Mucosa of rectum (tissue), 2 donors: ENCODE results near the gene NKD1.

Experiments used
- H3K27ac ChIP-seq, 2 donors: one replicate each; pipeline ENCODE4 v1.7.0; 2013; ENCODE audit warnings: inconsistent platforms in 2 of 2, low read depth in 2 of 2, low read length in 2 of 2
- H3K27me3 ChIP-seq, 2 donors: one replicate each; pipeline ENCODE4 v1.7.0; 2013; ENCODE audit warnings: low read length in 2 of 2; ENCODE audit not compliant: control insufficient read depth in 2 of 2, insufficient read depth in 2 of 2
- H3K36me3 ChIP-seq, 2 donors: one replicate each; pipeline ENCODE4 v1.7.0; 2013; ENCODE audit warnings: low read length in 2 of 2; ENCODE audit not compliant: control insufficient read depth in 2 of 2, insufficient read depth in 2 of 2
- H3K4me1 ChIP-seq, 2 donors: one replicate each; pipeline ENCODE4 v1.7.0; 2013; ENCODE audit warnings: low read length in 2 of 2, mild to moderate bottlenecking in 1 of 2; ENCODE audit not compliant: control insufficient read depth in 2 of 2, insufficient read depth in 2 of 2
- H3K4me3 ChIP-seq, 2 donors: one replicate each; pipeline ENCODE4 v1.7.0; 2013; ENCODE audit warnings: low read length in 2 of 2
- H3K9ac ChIP-seq, 2 donors: one replicate each; pipeline ENCODE4 v1.7.0; 2013; ENCODE audit warnings: low read length in 2 of 2, low read depth in 1 of 2, mild to moderate bottlenecking in 1 of 2
- H3K9me3 ChIP-seq, 2 donors: one replicate each; pipeline ENCODE4 v1.7.0; 2013; ENCODE audit warnings: low read length in 2 of 2; ENCODE audit not compliant: control insufficient read depth in 2 of 2
- donor health status: healthy.
- donor health status: Normal muscosa, but diverticular disease.

Gene NKD1

GRCh38 chr16:50627419-50627818 is 79.2 kb downstream of the NKD1 start:
- no peaks in the 10 kb centered on the region for H3K27me3 ChIP-seq
- no peaks in the 10 kb centered on the region for H3K9me3 ChIP-seq
- peak overlapping the region in 1 of 2 donors; percentile 4 for H3K4me3 ChIP-seq
- no peak overlapping the region for H3K27ac ChIP-seq
- H3K9ac ChIP-seq: no peak overlapping the region
- H3K36me3 ChIP-seq: no peaks in the 10 kb centered on the region
- peaks cover 0 to 7% of the 10 kb centered on the region in 2 donors for H3K4me1 ChIP-seq

DNA sequence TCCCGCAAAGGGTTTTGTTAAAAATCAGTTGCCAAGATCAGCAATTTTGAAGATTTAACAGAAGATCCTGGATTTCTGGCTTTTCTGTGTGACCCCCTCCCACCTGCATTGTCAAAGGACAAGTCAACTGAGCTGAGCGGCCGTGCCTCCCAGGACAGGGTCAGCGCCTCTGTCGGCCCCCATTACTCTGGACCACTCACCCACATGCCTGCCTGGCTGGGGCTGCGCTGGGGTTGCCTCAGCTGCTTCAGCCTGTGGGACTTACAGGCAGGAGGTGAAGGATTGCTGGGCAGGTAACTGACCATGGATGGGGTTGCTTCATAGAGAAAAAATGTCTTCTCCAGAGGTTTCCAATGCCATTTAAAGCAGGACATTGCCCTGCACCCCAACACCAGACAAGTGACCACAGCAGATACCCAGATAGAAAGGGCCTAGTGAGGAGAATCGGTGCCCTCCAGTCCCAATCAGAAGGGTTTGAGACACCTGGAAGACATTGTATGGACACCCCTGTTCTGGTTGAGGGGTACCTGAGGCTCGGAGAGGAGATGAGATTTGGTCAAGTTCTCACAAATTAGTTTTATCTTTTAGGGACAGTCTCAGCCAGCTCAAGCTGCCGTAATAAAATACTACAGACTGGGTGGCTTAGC is 80.1 kb downstream of the NKD1 start:
- H3K27ac ChIP-seq: no peak overlapping the region
- H3K4me1 ChIP-seq: peaks cover 0 to 7% of the 10 kb centered on the region in 2 donors
- H3K9me3 ChIP-seq: no peaks in the 10 kb centered on the region
- no peaks in the 10 kb centered on the region for H3K36me3 ChIP-seq
- no peak overlapping the region for H3K4me3 ChIP-seq
- H3K9ac ChIP-seq: no peak overlapping the region
- no peaks in the 10 kb centered on the region for H3K27me3 ChIP-seq

- H3K9ac ChIP-seq: no peak overlapping the region
- no peak overlapping the region for H3K27ac ChIP-seq
- H3K27me3 ChIP-seq: no peaks in the 10 kb centered on the region
- H3K4me1 ChIP-seq: peaks cover 0 to 7% of the 10 kb centered on the region in 2 donors
- no peaks in the 10 kb centered on the region for H3K36me3 ChIP-seq
- H3K9me3 ChIP-seq: no peaks in the 10 kb centered on the region
- no peak overlapping the region for H3K4me3 ChIP-seq
These were observed 81.1 kb downstream of the NKD1 start for GRCh38 chr16:50629334-50629733.

DNA sequence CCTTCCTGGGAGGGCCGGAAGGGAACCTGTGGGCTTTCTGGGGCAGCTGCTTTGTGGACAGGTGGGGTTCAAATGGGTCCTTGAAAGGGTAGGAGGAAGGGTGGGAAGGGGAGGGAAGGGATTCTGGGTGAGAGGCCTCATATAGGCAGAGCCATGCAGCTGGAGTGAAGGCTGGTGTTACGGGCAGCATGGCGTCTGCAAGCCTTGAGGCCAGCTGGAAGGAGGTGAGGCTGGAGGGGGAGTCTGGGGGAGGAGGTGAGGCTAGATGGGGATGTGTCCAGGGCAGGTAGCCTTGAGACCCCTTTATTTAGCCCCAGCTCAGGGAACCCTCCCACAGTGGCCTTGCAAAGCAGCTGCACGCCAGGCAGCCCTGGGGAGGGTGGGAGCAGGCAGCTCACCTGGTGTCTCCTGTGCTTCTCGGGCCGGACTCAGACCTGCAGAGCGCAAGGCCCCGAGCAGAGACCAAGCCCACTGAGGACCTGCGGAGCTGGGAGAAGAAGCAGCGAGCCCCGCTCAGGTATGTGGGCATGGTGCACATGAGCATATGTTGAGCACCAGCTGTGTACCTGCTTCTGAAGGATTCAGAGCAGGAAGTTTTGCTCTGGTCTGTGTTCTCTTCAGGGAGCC is 82.3 kb downstream of the NKD1 start:
- Histone ChIP-seq H3K9ac (no peak overlapping the region), H3K36me3 (no peaks in the 10 kb centered on the region), H3K27me3 (no peaks in the 10 kb centered on the region), H3K27ac (no peak overlapping the region), H3K4me3 (no peak overlapping the region), H3K9me3 (no peaks in the 10 kb centered on the region), H3K4me1 (peaks cover 0 to 7% of the 10 kb centered on the region in 2 donors)

DNA sequence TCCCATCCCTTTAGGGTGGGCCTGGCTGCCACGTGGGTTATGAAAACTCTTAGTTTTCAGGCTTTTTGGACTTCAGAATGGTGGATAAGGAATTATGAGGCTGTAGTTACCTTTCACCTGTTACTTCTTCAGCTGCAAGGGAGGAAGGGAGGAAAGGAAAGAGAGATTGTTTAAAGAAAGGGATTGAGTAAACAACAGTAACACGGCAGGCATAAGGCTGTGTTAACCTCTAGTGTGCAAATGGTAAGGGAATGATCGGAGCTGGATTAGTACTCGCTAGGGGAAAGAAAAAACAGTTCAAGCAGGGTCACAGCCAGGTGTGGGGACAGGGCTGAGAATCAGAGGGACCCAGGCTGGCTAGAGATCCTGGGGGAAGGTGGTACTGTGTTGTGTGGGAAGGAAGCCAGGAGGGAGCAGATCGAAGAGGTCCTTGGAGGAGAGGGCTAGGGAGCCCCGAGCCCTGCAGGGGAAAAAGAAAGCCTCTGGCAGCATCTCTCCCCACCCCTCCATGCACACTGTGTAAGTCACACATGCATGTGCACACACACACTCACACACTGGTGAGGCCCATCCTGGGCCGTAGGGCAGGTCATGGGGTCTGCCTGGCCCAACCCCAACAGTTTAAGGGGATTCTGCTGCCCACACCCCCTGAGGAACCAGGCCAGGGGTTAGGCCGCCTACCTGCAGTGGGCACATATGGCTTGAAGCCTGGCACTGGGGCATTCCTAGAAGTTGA is 83.2 kb downstream of the NKD1 start:
- peaks cover 0 to 7% of the 10 kb centered on the region in 2 donors for H3K4me1 ChIP-seq
- no peak overlapping the region for H3K4me3 ChIP-seq
- no peaks in the 10 kb centered on the region for H3K9me3 ChIP-seq
- no peaks in the 10 kb centered on the region for H3K27me3 ChIP-seq
- H3K27ac ChIP-seq: no peak overlapping the region
- H3K36me3 ChIP-seq: no peaks in the 10 kb centered on the region
- no peak overlapping the region for H3K9ac ChIP-seq

- no peaks in the 10 kb centered on the region for H3K36me3 ChIP-seq
These were observed 83.9 kb downstream of the NKD1 start for GRCh38 chr16:50631985-50632576.

DNA sequence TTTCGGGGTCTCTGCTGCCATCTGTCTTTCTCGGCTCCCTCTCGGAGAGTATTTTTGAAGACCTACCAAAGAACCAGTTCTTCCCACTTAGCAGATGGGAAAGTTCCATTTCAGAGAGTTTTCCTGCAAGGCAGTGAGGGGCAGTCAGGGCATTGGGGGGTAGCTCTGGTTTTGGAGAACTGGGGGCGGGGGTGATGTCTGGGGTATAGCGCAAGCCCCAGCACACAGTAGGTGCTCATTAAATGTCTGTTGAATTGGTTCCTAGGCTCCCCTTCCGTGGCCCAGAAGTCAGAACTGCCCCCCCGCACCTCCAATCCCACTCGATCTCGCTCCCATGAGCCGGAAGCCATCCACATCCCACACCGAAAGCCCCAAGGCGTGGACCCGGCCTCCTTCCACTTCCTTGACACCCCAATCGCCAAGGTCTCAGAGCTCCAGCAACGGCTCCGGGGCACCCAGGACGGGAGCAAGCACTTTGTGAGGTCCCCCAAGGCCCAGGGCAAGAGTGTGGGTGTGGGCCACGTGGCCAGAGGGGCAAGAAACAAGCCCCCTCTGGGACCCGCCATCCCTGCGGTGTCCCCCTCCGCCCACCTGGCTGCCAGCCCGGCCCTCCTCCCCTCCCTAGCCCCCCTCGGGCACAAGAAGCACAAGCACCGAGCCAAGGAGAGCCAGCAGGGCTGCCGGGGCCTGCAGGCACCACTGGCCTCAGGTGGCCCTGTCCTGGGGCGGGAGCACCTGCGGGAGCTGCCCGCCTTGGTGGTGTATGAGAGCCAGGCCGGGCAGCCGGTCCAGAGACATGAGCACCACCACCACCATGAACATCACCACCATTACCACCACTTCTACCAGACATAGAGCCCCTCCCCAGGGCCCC is 85.0 kb downstream of the NKD1 start:
- Histone ChIP-seq H3K9me3 (no peaks in the 10 kb centered on the region), H3K4me1 (no peaks in the 10 kb centered on the region), H3K9ac (no peak overlapping the region), H3K36me3 (no peaks in the 10 kb centered on the region), H3K27me3 (no peaks in the 10 kb centered on the region), H3K4me3 (no peak overlapping the region), H3K27ac (no peak overlapping the region)

More at GRCh38 chr16:50631985-50632576, 83.9 kb downstream of the NKD1 start:
- no peak overlapping the region for H3K4me3 ChIP-seq
- H3K4me1 ChIP-seq: peaks cover 0 to 3% of the 10 kb centered on the region in 2 donors
- H3K9me3 ChIP-seq: no peaks in the 10 kb centered on the region
- no peaks in the 10 kb centered on the region for H3K27me3 ChIP-seq
- no peak overlapping the region for H3K9ac ChIP-seq
- H3K27ac ChIP-seq: no peak overlapping the region

- no peaks in the 10 kb centered on the region for H3K27me3 ChIP-seq
- no peak overlapping the region for H3K27ac ChIP-seq
- no peak overlapping the region for H3K4me3 ChIP-seq
- H3K4me1 ChIP-seq: no peaks in the 10 kb centered on the region
- H3K9ac ChIP-seq: no peak overlapping the region
- no peaks in the 10 kb centered on the region for H3K36me3 ChIP-seq
- no peaks in the 10 kb centered on the region for H3K9me3 ChIP-seq
These were observed 85.9 kb downstream of the NKD1 start for GRCh38 chr16:50634090-50634489.

- H3K9ac ChIP-seq: no peak overlapping the region
- H3K9me3 ChIP-seq: no peaks in the 10 kb centered on the region
- H3K36me3 ChIP-seq: no peaks in the 10 kb centered on the region
These were observed 86.8 kb downstream of the NKD1 start for GRCh38 chr16:50634947-50635346.

More at GRCh38 chr16:50634947-50635346, 86.8 kb downstream of the NKD1 start:
- H3K4me1 ChIP-seq: no peaks in the 10 kb centered on the region
- H3K27me3 ChIP-seq: no peaks in the 10 kb centered on the region
- H3K27ac ChIP-seq: no peak overlapping the region
- no peak overlapping the region for H3K4me3 ChIP-seq
